GM23338 (cell line): Measurements from ENCODE around the gene SLC25A44.

ENCODE experiments used
- CREB1 ChIP-seq: fragments of 250-450 bp; sonication (Bioruptor Pico); IDR thresholded peaks from 2 replicates; pipeline ENCODE4 v1.5.0; 2020; ENCODE audit warnings: low read depth, mild to moderate bottlenecking, moderate library complexity
- EZH2 ChIP-seq: fragments of 200-600 bp; sonication (generic); IDR thresholded peaks from one replicate; pipeline ENCODE4 v1.8.0; 2017; ENCODE audit warnings: antibody characterized with exemption, mild to moderate bottlenecking, low read depth; ENCODE audit not compliant: unreplicated experiment
- EZH2phosphoT487 ChIP-seq: fragments of 200-600 bp; sonication (generic); IDR thresholded peaks from one replicate; pipeline ENCODE4 v1.8.1; 2018; ENCODE audit warnings: antibody characterized with exemption; ENCODE audit not compliant: unreplicated experiment
- JUNB ChIP-seq: IDR thresholded peaks from one replicate; pipeline ENCODE4 v1.6.1; 2016; ENCODE audit warnings: antibody characterized with exemption; ENCODE audit not compliant: unreplicated experiment
- NANOG ChIP-seq: IDR thresholded peaks from 2 replicates; pipeline ENCODE4 v1.6.1; 2016; ENCODE audit warnings: antibody characterized with exemption, borderline replicate concordance
- POLR2AphosphoS5 ChIP-seq: IDR thresholded peaks from 2 replicates; pipeline ENCODE4 v1.6.1; 2016; ENCODE audit warnings: antibody characterized with exemption, low read depth
- ZNF331 ChIP-seq: fragments of 250-450 bp; sonication (Bioruptor Pico); IDR thresholded peaks from 2 replicates; pipeline ENCODE4 v1.5.0; 2020; ENCODE audit warnings: low read depth, mild to moderate bottlenecking, moderate library complexity
- TF ChIP-seq, protein P1 (sequence below), 2 experiments: fragments of 200-600 bp in 1 of 2; sonication (generic) in 1 of 2; conservative IDR thresholded peaks; 2 replicates each; pipeline versions ENCODE4 v1.5.1 to v1.6.1; 2016 to 2017; ENCODE audit warnings: antibody characterized with exemption in 2 of 2, low read depth in 2 of 2, mild to moderate bottlenecking in 2 of 2, moderate library complexity in 1 of 2
- TF ChIP-seq, protein P2 (sequence below): IDR thresholded peaks from one replicate; pipeline ENCODE4 v1.6.1; 2018; ENCODE audit warnings: antibody characterized with exemption; ENCODE audit not compliant: unreplicated experiment
- TF ChIP-seq, protein P3 (sequence below): IDR thresholded peaks from 2 replicates; pipeline ENCODE4 v1.6.1; 2016; ENCODE audit warnings: antibody characterized with exemption

DNA sequence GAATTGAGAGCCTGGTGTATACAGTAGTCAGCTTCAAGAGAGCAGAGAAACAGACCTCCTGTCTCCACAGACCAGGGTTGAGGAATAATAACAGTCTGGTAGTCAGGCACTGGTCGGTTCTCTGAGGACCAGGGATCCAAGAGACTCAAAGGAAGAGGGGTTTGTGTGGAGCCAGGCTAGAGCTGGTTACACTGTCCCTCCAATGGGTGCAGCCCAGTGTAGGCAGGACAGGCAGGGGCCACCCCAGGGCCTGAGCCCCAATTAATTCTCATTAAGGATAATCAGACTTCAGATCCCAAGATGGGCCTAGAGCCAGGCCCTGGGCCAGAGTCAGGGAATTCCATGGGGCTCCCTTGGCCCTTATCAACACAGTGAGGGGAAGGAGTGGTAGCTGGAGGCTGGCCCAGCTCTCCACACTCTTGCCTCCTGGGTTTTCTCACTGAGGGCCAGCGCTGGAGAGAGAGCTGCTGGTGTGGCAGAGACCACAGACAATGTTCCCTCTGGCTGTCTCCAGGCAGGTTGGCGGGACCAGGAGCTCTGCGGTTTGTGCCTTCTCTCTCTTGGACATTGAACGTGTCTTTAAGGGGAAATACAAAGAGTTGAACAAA, 31.4 kb upstream of the SLC25A44 start:
- TF ChIP-seq, protein P1, sequence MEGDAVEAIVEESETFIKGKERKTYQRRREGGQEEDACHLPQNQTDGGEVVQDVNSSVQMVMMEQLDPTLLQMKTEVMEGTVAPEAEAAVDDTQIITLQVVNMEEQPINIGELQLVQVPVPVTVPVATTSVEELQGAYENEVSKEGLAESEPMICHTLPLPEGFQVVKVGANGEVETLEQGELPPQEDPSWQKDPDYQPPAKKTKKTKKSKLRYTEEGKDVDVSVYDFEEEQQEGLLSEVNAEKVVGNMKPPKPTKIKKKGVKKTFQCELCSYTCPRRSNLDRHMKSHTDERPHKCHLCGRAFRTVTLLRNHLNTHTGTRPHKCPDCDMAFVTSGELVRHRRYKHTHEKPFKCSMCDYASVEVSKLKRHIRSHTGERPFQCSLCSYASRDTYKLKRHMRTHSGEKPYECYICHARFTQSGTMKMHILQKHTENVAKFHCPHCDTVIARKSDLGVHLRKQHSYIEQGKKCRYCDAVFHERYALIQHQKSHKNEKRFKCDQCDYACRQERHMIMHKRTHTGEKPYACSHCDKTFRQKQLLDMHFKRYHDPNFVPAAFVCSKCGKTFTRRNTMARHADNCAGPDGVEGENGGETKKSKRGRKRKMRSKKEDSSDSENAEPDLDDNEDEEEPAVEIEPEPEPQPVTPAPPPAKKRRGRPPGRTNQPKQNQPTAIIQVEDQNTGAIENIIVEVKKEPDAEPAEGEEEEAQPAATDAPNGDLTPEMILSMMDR (conservative IDR thresholded peaks at IDR 0.05; ENCODE audit: low read depth in 2 of 2), result no peak
- TF ChIP-seq, protein P2, sequence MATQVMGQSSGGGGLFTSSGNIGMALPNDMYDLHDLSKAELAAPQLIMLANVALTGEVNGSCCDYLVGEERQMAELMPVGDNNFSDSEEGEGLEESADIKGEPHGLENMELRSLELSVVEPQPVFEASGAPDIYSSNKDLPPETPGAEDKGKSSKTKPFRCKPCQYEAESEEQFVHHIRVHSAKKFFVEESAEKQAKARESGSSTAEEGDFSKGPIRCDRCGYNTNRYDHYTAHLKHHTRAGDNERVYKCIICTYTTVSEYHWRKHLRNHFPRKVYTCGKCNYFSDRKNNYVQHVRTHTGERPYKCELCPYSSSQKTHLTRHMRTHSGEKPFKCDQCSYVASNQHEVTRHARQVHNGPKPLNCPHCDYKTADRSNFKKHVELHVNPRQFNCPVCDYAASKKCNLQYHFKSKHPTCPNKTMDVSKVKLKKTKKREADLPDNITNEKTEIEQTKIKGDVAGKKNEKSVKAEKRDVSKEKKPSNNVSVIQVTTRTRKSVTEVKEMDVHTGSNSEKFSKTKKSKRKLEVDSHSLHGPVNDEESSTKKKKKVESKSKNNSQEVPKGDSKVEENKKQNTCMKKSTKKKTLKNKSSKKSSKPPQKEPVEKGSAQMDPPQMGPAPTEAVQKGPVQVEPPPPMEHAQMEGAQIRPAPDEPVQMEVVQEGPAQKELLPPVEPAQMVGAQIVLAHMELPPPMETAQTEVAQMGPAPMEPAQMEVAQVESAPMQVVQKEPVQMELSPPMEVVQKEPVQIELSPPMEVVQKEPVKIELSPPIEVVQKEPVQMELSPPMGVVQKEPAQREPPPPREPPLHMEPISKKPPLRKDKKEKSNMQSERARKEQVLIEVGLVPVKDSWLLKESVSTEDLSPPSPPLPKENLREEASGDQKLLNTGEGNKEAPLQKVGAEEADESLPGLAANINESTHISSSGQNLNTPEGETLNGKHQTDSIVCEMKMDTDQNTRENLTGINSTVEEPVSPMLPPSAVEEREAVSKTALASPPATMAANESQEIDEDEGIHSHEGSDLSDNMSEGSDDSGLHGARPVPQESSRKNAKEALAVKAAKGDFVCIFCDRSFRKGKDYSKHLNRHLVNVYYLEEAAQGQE, result no peak
- TF ChIP-seq EZH2, result no peak
- no peak for TF ChIP-seq ZNF331
- no peak for TF ChIP-seq POLR2AphosphoS5
- no peak for TF ChIP-seq JUNB
- TF ChIP-seq EZH2phosphoT487, result no peak
- TF ChIP-seq CREB1 (CRISPR knock-in tag), result no peak
- TF ChIP-seq, protein P3, sequence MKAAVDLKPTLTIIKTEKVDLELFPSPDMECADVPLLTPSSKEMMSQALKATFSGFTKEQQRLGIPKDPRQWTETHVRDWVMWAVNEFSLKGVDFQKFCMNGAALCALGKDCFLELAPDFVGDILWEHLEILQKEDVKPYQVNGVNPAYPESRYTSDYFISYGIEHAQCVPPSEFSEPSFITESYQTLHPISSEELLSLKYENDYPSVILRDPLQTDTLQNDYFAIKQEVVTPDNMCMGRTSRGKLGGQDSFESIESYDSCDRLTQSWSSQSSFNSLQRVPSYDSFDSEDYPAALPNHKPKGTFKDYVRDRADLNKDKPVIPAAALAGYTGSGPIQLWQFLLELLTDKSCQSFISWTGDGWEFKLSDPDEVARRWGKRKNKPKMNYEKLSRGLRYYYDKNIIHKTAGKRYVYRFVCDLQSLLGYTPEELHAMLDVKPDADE, result no peak
- TF ChIP-seq NANOG, result no peak
